Putamen (tissue), 1 donor: ENCODE data around the gene CERT1.
A peak's percentile ranks its signal among the peaks of the same experiment; 100 is the strongest.
"Not testable (repeated sequence)": the region's sequence is repeated elsewhere in the genome, so short reads cannot be mapped to it uniquely, and the experiment has no call there.

Experiments
- DNase-seq: peaks from one replicate; pipeline ENCODE4 v3.0.0-alpha.2; 2016; ENCODE audit warnings: low spot score

CERT1 gene

DNA sequence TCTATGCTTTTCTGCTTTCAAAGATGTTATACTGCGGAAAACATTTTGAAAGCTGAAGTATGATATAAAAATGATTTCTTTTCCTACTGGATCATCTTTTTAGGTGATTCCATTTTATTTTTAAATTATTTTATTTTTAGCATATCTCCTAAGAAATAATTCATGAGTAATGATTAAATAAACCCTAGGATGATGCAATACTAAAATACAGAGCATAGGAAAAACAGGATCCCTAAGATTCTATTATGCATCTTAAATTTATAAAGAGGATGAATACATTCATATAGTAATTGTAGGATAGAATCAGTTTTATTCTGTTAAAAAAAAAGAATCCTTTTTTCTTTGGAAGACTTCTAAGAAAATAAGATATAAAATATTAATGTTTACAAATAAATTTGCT lies 11.1 kb upstream of the CERT1 start:
- DNase-seq = no peak

DNA sequence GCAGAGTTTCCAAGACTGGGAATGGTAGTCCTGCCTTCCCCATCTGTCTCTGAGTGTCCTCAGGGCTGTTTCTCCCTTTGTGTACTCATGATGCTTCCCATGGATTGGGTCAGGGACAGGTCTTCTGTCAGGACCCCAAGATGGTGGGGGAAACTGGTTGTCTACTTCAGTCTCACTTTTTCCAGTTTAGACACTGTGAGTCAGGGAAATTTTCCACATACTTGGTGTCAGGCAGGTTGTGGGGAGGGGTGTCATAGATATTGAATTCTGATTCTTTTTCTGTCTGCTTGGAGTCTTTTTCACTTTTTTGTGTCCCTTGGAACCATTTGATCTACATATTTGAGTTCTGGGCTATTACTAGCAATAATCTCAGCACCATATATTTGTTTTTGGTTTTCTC lies 10.6 kb upstream of the CERT1 start:
- no peak for DNase-seq

DNA sequence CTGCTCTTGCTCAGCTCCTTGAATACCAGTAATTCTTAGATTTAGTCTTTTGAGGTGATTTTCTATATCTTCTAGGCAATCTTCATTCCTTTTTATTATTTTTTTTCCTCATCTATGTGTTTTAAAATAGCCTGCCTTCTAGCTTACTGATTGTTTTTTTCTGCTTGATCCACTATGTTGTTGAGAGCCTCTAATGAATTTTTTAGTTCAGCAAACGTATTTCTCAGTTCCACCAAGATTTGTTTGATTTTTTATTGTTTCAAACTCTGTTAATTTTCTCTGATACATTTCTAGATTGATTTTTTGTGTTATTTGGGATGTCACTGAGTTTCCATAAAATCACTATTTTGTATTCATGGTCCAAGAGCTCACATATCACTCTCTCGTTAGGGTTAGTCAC lies 9.8 kb upstream of the CERT1 start:
- DNase-seq = no peak

DNA sequence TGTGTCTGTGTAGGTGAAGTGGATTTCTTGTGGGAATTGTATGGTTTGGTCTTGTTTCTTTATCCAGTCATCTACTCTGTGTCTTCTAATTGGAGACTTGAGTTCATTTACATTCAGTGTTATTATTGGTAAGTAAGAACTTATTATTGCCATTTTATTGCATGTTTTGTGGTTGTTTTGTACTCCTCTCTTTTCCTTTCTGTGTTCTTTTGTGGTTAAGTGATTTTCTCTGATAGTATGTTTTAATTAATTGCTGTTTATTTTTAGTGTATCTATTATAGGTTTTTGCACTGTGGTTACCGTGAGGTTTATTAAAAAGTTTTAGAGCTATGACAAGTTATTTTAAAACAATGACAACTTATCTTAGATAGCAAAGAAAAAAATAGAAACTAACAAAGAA lies 8.3 kb upstream of the CERT1 start:
- no peak for DNase-seq

DNA sequence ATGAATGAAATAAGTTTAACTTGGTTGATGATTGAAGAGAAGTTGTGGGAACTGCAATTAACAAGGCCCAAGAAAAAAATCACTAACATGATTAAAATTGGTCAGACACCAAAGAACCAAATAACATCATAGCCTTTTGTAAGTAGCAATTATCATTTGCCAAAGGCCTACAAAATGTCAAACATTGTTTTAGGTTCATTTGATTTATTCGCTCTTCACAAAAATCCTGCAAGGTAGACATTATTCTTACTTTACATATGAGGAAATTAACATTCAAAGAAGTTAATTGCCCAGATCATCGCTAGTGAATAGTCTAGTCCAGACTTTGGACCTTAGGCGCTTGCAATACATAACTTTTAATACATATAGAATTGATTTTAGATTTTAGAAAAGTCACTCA lies 2.9 kb upstream of the CERT1 start:
- DNase-seq = no peak

DNA sequence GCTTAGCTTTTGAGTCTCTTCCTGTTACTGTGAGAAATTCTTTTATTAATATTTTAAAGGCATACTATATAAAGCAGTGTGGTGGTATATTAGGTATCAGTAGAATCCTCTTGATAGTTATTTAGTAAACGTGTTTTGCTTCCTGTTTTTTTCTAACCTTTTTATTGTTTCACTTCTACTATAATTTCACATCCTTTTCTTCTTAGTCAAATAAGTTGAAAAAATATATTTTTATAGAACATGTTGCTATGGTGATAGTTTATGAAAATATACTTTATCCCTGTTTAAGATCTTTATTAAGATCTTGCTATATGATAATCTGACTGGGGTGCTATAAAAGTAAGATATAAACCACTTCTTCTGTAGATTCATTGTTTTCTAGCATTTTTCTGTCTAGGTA lies 2.4 kb upstream of the CERT1 start:
- no peak for DNase-seq

DNA sequence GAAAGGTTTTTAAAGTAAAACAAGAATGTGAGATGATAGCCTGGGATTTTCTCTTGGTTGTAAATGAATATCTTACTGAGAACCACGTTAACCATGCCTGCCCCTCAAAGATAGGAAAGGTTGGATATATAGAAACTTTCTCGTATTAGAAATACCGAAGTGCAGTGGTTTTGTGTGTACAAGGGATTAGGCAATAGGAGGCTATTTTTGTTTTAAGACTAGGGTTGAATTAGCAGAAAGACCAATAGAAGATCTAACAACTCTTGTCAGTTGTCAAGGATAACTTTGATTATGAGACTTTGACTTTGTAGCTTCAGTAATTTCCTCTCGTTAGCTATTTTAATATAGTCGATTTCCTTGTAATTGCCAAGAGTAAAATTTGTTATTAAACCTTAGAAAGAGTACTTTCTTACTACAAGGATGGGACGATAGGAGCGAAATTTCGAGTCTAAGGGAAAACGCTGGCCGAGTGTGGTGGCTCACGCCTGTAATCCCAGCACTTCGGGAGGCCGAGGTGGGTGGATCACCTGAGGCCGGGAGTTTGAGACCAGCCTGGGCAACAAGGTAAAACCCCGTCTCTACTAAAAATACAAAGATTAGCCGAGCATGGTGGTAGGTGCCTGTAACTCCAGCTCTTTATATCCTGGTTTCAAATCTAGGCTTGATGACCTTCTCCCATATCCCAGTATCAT lies 1.1 kb upstream of the CERT1 start:
- no peak for DNase-seq

DNA sequence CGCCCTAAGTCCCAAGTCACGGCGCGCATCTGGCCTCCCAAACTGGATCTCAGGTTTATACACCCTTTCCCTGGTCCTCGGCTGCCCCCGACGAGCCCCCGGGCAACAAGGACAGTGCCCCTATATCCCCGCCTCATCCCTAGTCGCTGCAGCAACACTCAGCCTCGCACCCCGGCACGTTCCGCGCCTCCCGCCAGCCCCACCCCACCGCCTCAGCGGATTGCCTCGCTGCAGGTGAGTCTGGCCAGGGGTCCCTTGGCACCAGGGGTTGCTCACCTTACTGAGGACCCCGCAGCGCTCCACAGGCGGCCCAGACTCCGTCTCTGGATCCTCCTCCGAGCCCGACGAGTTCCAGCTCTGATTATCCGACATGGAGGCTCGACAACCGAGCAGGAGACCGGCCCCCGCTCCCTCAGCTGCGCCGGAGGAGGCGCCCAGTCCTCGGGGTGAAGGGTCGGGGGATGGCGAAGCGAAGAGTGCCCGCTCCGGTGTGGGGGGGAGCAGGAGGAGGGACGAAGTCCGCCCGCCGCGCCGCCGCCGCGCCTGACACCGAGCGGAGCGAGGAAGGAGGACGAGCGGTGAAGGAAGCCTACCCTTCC lies 494 bp downstream of the CERT1 start:
- peak; percentile 15 for DNase-seq

DNA sequence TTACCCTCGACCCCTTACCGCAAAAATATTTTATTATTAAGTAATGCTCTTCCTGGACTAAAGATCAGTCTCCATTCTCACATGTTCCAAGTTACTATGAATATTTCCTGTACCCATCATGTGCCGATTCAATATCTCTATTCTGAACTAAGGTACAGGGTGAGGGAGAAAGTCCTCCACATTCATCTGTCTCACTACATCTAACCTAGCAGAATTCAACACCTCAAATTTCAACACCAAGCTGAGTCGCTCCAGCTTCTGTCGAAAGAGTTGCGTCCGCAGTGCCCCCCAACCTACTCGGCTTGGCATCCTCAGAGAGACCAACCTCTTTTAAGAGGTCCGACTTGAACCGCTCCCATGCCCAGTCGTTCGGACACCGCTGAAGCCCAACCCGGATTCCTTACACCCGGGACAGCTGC lies 1.0 kb downstream of the CERT1 start:
- no peak for DNase-seq

DNA sequence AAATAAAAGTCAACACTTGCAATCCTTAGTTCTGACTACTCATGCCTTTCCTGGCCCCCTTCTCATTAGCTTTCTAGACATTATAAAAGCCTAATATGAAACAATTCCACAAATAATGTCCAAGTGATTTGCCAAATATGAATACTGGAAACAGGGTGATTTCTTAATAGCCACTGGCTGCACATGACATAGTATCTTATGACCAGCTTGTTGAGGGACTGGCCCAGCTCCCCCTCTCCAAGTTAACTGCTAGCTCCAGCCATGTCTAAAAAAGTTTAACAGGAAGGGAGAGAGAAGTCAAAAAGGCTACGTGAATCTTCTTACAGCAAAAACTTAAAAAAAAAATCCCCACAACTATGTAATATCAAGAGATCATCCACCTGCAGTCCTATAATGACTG lies 1.5 kb downstream of the CERT1 start:
- no peak for DNase-seq

DNA sequence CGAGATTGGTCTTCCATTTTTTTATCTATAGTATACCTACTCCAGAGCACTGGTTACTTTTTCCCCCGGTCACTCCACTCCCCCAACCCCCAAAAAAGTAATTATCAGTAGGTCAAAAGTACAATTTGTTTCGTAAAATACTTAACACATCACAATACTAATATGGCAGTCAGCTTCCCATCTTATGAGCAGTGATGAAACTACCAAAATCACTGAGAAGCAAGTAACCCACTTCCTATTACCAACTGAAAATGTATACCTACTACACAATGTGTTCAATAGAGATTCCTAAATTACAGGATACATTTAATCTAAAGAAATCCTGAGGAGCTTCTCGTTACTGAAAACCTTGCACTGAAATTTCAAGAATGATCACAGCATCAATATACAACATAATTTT lies 1.9 kb downstream of the CERT1 start:
- no peak for DNase-seq

DNA sequence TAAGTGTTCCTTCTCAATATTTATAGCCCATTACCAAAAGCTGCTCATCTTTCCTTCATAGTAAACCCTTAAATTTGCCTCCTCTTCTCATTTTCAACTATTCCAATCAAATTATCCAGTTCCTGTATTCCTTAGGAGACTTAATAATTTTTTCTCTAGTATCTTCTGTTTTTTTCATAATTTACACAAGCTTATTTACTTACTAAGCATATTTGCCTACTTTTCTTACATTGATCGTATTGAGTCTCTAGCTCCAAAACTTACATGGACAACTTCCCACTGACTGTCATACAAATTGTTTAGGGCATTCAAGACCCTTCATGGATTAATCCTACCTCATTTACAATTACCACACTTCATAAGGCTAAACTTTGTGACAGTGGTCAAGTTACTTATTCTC lies 3.6 kb downstream of the CERT1 start:
- DNase-seq = no peak

DNA sequence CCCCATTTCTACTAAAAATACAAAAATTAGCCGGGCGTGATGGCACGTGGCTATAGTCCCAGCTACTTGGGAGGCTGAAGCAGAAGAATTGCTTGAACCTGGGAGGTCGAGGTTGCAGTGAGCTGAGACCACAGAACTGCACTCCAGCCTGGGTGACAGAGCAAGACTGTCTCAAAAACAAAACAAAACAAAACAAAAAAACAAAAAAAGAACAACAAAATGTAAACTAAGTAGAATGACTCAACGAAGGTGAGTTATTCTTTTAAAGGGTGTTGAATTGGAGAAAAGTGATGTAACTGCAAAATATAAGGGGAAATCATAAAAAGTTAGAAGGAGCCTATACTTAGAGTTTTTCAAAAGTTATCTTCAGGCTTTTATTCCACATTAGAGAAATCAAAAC lies 6.3 kb downstream of the CERT1 start:
- not testable (repeated sequence) for DNase-seq

DNA sequence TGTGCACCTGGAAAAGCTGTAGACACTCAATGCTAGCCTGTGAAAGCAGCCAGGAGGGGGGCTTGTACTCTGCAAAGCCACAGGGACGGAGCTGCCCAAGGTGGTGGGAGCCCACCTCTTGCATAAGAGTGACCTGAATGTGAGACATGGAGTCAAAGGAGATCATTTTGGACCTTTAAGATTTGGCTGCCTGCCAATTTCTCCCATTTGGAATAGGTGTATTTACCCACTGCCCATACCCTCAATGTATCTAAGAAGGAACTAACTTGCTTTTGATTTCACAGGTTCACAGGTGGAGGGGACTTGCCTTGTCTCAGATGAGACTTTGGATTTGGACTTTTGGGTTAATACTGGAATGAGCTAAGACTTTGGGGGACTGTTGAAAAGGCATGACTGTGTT lies 12.6 kb downstream of the CERT1 start:
- DNase-seq = not testable (repeated sequence)

DNA sequence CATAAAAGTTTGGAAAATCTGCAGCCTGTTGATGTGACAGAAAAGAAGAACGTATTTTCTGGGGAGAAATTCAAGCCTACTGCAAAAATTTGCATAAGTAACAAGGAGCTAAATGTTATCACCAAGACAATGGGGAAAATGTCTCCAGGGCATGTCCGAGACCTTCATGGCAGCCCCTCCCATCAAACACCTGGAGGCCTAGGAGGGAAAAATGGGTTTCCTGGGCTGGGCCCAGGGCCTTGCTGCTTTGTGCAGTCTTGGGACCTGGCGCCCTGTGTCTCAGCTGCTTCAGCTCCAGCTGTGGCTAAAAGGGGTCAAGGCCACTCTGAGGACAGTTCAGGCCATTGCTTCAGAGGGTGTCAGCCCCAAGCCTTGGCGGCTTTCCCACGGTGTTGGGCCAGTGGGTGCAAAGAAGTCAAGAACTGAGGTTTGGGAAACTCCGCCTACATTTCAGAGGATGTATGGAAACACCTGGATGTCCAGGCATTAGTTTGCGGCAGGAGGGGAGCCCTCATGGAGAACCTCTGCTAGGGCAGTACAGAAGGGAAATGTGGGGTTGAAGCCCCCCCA lies 13.1 kb downstream of the CERT1 start:
- DNase-seq = no peak

DNA sequence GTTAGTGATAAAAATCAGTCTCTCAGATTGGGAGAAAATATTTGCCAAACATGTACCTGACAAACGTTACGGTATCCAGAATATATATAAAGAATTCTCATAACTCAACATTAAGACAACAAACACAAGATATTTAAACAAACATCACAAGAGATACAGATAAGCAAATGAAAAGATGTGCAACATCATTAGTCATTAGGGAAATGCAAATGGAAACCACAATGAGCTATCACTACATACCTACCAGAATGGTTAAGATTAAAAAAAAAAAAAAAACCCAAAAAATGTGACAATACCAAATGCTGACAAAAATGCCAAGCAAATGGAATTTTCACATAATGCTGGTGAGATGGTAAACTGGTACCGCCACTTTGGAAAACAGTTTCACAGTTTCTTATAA lies 15.4 kb downstream of the CERT1 start:
- DNase-seq = no peak

DNA sequence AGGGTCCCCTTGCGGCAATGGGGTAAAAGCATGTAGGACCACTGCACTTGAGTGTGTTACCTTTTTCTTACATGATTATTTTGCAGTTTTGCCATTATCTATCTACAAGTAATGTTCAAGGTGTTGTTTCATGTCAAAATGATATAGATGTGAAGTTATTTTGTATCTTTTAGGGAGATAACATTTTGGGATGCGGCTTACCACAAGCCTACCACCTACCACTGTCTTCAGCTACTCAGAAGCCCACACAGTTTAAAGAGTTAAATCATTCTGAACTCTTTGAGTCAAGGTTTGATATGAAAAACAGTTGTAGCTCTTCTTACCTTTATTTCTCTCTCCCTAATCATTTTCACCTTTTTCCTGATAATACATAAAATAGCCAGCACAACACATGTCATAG lies 19.8 kb downstream of the CERT1 start:
- DNase-seq = no peak

DNA sequence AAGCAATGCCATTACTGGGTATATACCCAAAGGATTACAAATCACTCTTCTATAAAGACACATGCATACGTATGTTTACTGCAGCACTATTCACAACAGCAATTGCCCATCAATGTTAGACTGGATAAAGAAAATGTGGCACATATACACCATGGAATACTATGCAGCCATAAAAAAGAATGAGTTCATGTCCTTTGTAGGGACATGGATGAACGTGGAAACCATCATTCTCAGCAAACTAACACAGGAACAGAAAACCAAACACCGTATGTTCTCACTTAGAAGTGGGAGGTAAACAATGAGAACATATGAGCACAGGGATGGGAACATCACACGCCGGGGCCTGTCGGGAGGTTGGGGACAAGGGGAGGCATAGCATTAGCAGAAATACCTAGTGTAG lies 21.6 kb downstream of the CERT1 start:
- DNase-seq = not testable (repeated sequence)

DNA sequence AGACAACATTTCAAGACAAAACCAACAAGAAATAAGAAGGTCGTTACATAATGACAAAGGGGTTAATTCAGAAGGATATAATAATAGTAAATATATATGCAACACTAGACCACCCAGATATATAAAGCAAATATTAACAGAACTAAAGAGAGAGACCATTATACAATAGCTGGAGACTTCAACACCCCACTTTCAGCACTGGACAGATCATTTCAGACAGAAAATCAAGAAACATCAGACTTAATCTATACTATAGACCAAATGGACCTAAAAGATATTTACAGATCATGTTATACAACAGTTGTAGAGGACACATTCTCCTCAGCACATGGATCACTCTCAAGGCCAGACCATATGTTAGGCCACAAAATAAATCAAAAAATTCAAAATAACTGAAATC lies 26.8 kb downstream of the CERT1 start:
- no peak for DNase-seq

DNA sequence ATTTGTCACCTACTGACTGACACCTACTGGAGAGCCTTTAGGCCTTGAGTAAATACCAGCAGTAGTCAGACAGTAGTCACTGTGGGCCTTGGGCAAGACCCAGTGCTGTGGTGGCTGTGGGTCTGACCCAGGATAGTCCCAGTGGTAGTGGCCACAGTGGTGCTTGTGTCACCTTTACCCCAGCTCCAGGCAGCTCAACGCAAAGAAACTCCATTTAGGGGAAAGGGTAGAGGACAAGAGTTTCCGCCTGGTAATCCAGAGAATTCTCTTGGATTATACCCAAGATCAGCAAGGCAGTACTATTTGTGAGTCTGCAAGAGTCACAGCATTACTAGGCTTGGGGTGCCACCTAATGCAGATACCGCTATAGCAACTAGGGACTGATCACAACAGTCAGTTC lies 28.9 kb downstream of the CERT1 start:
- no peak for DNase-seq

DNA sequence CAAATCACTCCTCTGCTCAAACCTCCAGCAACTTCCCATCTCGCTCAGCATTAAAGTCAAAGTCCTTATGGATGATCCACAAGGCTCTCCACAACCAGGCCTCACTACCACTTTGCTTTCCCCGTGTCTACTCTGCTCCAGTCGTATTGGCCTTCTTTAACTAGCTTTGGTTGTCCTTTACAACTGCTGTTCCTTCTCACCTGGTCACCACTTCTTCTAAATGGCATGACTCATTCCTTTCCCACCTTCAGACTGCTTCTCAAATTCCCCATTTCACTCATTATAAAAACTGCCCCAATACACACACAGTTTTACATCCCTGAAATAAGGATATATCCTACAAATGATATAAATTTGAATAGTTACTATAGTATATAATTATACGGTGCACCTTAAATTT lies 30.4 kb downstream of the CERT1 start:
- no peak for DNase-seq

DNA sequence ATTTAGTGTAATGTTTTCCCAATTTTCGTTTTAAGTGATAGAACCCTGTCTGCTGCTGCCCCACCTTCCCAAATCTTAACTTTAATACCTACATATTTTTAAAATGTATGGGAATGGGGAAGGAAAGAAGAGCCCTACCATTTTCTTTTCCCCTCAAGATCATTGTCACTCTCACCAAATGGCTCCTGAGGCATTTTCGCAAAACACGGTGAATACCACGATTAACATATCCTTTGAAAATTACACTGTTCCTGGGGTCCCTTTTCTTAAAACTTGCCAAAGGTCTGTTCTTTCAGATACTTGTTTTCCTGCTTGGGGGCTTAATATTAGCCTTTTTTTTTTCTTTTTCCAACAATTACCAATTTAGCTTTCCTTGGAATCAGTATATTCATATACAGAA lies 36.1 kb downstream of the CERT1 start:
- no peak for DNase-seq

DNA sequence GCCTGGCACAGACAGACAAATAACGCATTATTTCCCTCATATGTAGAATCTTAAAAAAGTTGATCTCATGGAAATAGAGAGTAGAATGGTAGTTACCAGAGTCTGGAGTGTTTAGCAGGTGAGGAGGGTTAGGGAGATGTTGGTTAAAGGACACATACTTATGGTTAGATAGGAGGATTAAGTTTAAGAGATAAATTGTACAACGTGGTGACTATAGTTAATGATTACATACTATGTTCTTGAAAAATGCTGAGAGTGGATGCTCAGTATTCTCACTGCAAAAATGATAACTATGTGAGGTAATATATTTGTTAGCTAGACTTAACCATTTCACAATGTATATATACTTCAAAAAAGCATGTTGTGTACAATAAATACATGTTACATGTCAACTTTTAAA lies 38.0 kb downstream of the CERT1 start:
- no peak for DNase-seq

DNA sequence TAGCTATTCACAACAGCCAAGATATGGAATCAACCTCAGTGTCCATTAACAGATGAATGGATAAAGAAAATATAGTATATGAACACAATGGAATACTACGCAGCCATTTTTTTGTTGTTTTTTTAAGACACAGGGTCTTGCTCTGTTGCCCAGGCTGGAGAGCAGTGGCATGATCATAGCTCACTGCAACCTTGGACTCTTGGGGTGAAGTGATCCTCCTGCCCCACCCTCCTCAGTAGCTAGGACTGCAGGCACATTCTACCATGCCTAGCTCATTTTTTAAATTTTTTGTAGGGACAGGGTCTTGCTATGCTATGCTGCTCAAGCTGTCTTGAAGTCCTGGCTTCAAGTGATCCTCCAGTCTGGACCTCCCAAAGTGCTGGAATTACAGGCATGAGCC lies 38.5 kb downstream of the CERT1 start:
- DNase-seq = no peak
